Stimulated activated CD8-positive, alpha-beta memory T cell treated with anti-CD3 and anti-CD28 coated beads, Interleukin-2, amount 100 ng/mL, for 48 hours (primary cell): ENCODE measurements around the gene MOK.

Source experiments
- DNase-seq, 2 donors: peaks; one replicate each; pipeline ENCODE4 v3.0.0-alpha.2; 2020; ENCODE audit warnings: low read depth in 2 of 2

MOK gene

DNA sequence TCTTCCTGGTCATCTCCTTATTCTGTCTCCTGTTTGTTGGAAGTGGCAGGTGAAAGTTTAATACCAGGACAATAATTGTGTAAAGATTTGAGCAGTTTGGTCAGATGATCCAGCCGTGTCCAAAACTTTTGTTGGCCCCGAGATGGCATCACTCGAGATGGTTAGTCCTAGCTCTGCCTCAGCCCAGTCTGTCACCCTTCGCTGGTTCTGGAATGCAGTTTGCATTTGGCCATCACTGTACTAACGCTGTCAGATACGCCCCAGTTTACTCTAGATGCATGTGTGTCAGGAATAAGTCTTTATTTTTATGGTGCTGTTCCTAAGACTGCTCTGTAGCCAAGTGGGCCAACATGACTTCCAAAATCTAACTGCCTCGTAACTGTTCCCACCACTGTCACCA, 79.6 kb downstream of the MOK start:
- DNase-seq: no peak

DNA sequence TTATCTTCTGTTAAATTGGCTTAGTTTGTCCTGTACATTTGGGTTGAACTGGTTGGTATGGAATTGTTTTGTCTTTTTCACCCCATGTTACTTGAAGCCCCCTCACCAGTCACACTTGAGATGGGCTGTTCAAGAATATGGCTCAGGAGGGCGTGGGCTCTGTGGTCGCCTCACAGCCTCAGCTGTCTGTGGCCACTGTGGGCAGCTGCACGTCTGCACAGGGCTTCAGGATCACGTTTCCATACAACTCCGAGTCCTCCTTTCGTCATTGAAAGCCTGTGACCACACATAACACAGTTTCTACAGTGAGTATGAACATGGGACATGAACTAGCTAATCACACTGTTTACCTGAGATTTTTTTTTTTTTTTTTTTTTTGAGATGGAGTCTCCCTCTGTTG, 81.3 kb downstream of the MOK start:
- no peak for DNase-seq

DNA sequence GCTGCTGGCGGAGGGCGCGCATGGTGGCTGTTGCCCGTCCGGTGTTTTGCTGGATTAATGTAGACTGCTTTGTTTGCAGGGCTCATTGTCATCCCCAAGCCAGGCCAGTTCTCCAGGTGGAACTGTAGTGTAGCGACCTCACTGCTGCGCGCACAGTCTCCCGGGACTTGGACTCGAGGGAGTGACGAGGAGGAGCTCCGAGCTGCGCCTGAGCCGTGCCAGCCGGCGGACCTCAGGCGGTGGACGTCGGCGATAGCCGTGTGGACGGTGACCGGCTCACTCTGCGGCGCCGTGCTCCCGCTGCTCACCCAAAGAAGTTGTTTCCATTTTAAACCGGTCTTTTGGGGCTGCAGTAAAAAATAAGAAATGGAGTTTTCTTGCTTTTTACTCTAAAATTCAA, 82.2 kb downstream of the MOK start:
- DNase-seq: no peak

DNA sequence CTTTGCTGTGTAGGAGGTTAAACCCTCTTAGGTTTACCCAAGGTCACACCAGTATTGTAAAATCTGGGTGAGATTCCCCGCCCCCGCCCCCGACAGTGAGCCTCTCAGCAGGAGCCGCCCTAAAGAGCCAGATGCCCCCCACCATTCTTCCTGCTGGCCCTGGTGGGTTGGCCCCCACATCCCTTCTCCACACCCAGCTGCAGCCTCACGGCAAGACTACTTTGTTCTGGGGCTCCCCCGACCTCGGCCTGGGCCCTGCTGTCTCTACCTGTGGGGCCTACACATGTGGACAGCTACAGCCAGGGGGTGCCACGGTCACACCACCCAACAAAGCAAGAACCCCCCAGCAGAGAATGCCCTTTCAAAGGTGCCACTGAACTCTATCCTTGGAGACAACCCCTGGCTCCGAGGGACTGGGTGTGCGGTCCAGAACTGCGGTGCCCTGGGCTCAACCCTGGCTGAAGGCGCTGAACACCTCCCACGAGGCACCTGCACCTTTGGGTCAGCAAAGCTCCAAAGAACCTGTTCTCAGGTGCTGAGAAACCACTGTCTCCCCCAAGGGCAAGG, 82.9 kb downstream of the MOK start:
- no peak for DNase-seq

- DNase-seq: no peak
Observed at GRCh38 chr14:102221026-102221425, 83.9 kb downstream of the MOK start.

DNA sequence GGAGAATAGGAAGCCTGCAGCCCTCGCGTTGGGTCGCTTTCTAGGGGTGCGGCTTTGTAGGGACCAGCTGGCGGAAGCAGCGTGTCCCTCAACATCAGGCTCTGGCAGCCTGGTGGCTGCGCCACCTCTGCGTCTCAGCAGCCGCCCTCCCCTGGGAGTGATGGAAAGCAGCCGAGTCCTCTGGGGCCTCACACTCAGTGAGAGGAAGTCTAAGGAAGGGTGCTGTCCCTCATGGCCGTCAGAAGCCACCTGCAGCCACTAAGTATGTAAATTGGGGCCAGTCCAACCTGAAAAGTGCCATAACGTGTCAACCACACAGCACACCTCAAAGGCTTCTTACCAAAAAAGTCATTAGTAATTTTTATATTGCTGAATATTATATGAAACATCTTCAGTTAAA, 84.9 kb downstream of the MOK start:
- no peak for DNase-seq

- DNase-seq: no peak
Observed at GRCh38 chr14:102219316-102219715, 85.6 kb downstream of the MOK start.

- no peak for DNase-seq
Observed at GRCh38 chr14:102218688-102219087, 86.3 kb downstream of the MOK start.

DNA sequence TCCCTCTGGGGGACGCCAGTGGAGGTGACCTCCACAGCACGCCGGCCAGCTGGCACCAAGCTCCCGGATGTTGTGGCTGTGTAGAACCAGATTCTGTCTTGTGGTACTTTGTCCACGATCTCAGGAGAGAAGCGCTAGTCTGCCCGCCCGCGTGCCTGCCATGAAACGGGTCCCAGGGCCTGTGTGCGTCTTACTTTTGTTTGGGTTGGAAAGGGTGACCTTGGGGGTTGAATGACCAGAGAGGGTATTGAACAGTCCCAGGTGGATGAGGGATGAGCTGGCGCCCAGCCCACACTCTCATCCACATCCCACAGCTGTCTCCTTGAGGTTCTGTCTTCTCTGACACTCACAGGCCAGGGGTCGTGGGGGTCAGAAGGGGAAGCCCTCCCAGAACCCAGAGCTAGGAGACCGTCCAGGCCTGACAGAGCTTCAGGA, 87.0 kb downstream of the MOK start:
- DNase-seq: no peak

- no peak for DNase-seq
Observed at GRCh38 chr14:102217399-102217798, 87.6 kb downstream of the MOK start.

DNA sequence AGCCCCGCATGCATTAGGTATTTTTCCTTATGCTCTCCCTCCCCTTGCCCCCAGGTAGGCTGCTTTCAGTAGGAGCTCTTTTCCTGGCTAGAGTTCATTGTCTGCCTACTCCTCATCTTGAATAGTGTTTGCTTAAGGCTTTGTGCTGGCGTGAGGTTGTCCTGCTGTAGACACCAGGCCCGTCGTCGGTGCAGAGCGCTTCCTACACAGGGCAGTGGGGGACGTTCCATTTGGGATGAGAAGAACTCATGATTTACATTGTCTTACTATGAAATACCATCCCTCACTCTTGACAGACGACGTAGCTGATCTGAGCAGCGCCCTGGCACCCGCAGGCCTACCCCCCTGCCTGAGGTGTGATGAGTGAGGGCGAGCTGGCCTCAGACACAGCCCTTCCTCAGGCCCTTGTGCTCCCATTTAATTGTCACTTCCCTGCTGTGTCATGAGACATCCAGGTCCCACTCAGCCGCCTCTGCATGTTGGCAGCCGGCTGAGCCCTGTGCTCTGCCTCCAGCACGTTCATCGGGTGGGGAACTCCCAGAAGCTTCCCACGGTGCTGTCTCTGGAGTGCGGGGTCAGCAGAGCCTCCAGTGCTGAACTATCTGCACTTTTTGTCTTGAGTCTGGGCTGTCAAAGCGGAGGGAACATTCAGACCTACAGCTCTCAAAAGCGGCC, 89.3 kb downstream of the MOK start:
- DNase-seq: no peak

DNA sequence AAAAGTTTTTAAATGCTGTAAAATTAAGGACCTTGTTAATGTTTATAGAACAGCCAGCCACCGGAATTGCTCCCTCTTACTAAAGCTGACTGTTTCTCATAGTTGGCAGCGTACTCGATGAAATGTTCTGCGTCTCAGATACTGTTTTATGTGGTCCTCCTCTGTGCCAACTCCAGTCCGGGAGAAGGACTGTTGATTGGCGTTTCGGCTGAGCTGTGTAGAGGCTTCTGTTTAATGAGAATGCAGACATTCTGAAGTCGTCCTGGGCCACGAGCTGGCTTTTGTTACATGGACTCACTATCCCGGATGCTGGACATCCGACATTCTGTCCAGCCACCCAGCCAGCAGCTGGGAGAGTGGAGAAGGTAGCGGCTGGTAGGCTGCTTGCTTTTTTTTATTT, 89.9 kb downstream of the MOK start:
- DNase-seq: no peak

DNA sequence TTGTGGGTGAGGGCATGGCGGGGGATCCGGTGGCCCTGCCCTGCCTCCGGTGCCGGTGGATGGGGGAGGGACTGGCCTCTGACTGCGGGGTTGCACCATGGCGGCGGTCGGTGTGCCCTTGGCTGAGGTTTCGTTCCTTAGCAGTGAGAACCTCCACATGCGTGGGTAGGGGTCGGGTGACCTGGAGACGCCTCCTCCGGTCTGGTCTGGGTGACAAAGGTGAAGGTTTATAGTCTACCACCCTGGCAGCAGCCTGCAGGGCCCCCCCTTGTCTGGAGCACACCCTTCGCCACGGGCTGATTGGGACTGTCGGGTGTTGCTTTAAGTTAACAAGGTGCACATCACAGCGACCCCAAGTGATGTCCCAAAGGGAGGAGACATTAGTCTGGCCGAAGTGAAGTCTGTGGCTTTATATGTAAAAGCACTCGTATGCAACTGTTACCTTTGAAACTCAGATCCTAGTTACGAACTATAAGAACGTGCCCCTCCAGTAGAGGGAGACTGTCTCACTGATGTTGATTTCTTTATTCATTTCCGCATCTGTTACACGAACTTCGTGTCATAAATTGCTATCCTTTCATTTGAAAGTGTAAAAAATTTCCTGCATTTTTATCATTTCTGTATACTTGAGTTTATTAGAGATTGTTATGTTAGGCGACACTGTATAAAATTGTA, 90.8 kb downstream of the MOK start:
- no peak for DNase-seq

- no peak for DNase-seq
Observed at GRCh38 chr14:102213470-102213869, 91.5 kb downstream of the MOK start.

DNA sequence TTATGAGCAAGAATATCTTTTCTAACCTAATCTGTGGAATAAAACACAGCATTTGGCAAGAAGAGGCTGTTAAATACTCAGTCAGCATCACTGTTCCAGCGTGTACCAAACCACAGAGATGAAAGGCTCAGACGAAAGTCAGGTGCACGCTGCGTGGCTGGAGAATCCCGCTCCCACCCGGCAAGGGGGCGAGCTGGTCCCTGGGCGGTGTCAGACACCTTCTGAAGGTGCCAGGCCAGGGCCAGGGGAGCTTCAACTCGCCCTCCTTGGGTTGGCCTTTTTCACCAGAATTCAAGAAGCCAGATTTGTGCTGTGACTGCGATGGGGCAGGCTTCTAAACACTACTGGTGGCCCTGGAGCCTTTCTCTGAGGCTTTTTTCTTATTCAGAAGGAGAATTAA, 92.1 kb downstream of the MOK start:
- DNase-seq: no peak

GRCh38 chr14:102212356-102212755, 92.6 kb downstream of the MOK start:
- no peak for DNase-seq

- DNase-seq: no peak
Observed at GRCh38 chr14:102211240-102211639, 93.7 kb downstream of the MOK start.

DNA sequence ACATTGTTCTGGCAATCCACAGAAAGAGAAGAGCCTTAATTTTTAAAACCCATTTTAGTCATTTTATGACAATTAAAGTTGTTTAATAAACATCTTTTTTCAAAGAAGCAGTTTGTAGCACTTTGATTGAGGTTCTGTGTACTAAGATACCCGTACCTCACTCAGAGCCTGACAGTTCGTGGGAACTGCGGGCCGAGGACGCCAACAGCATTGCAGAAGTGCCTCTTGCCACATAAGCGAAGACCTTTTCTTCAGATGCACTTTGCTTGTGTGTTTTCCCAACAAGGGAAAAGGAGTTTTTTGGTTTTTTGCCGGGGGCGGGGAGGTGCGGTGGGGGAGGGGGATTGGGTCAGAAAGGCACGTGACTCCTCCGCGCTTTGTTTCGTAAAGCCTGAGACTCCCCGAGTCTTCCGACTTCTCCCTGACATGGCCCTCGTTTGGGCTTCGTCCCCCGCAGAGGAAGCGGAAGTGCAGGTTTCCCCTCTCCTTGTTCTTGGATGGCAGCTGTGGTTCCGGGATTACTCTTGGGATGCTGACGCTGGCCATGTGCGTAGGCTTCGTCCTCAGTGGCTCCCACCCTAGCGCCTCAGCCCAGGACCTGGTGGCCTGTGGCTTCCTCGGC, 94.4 kb downstream of the MOK start:
- DNase-seq: no peak

DNA sequence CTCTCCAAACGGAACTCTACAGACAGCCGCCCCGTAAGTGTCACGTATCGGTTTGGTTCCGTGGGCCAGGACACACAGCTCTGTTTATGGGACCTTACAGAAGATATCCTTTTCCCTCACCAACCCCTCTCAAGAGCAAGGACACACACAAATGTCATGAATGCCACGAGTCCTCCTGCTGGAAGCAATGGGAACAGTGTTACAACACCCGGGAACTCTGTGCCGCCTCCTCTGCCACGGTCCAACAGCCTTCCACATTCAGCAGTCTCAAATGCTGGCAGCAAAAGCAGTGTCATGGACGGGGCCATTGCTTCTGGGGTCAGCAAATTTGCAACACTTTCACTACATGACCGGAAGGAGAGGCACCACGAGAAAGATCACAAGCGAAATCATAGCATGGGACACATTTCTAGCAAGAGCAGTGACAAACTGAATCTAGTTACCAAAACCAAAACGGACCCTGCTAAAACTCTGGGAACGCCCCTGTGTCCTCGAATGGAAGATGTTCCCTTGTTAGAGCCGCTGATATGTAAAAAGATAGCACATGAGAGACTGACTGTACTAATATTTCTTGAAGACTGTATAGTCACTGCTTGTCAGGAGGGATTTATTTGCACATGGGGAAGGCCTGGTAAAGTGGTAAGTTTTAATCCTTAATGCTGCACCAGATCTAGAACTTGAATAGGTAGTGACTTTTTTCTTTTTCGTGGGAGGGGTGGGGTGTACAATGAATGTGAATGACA, 95.6 kb downstream of the MOK start:
- DNase-seq: no peak

GRCh38 chr14:102208741-102209140, 96.2 kb downstream of the MOK start:
- DNase-seq: no peak

GRCh38 chr14:102207831-102208365, 97.1 kb downstream of the MOK start:
- no peak for DNase-seq

DNA sequence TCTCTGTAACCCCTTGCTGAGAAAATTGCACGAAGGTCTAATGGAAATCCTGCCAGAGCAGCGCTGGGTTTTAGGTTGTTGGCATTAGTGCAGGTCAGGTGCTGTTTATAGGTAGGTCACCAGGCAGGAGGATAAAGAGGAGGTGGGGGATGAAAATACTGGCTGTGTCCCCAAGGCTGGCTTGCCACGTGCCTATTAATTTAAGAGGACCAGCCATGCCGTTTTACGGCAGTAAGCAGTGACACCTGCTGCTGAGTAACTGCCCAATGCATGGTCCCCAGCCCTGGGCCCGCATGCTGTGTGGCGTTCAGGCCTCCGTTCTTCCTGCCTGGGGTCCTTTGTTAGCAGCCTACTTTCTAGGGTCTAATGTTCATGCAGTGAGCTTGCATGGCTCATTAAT, 98.0 kb downstream of the MOK start:
- DNase-seq: no peak
